ENCODE measurements around the gene CACNG4. TPM values are rescaled to one million over a fixed set of nuclear protein-coding genes. Genes with fewer than 3 reads are reported as not detected.

CACNG4 gene
- total and polyA plus RNA-seq, 9 of the 15 experiments (the other 6 are each of a cell fraction or from before 2014, with no cell fraction given) = 0.07 TPM; not detected in 8

DNA sequence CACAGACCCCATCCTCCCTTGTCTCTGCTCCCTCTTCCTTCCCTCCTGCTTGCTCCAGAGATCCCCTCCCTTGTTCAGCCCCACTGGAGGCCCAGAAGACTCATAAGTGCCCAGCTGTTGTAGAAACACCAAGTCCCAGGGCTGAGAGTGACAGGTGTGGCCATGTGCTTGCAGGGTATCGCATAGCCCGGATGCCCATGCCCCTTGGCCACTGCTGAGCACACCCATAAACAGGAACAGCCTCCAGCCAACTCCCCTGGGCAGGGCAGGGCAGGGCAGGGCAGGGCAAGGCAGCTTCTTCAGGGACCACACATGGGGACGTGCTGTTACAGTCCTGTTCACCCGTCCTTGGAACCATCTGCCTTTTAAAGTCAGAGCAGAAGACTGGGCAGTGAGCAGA lies 81.9 kb downstream of the CACNG4 start:
- no peak overlapping the region for H2AFZ ChIP-seq (ENCODE audit: low read depth, low read length)
- H3K4me3 ChIP-seq = no peak overlapping the region
- H3K4me1 ChIP-seq (replicated peaks in 1 of 2; ENCODE audit: control insufficient read depth in 2 of 2, insufficient read depth in 2 of 2, low read length in 2 of 2) = peaks cover 0 to 8% of the 10 kb centered on the region in 2 experiments; a peak in 2 of 5 replicates
- H3K4me2 ChIP-seq (ENCODE audit: insufficient read depth, low read length) = no peak overlapping the region
- intact Hi-C loops (cut with micrococcal nuclease) (no loop called here), in situ Hi-C loops (cut with MboI) (no loop called here)
- no TSS peak for BruUV-seq (replicated peaks)
- POLR2A ChIA-PET = interaction anchor here (1.0 kb wide), 1 partner anchor 20 kb away, joined by 5 read pairs; no protein-coding TSS in a partner anchor
- H3K9me1 ChIP-seq (ENCODE audit: control insufficient read depth, insufficient read depth, low read length) = no peaks in the 10 kb centered on the region
- no peak for ATAC-seq
- H3K36me3 ChIP-seq (ENCODE audit: control insufficient read depth, insufficient read depth, low read length) = no peaks in the 10 kb centered on the region
- H4K20me1 ChIP-seq (replicated peaks; ENCODE audit: control insufficient read depth, insufficient read depth, low read length) = no peaks in the 10 kb centered on the region
- no peaks in the 10 kb centered on the region; the same call in 1 of the 2 replicates for H3K9me3 ChIP-seq (replicated peaks; ENCODE audit: control insufficient read depth, insufficient read depth, low read depth, low read length)
- no peak for FAIRE-seq
- H3K27ac ChIP-seq (ENCODE audit: extremely low read depth, low read depth, low read length) = no peak overlapping the region
- H3K9ac ChIP-seq (ENCODE audit: insufficient read depth in 1 of 2, low read depth in 2 of 2, low read length in 2 of 2) = no peak overlapping the region
- peaks cover 26 to 58% of the 10 kb centered on the region in 2 experiments for H3K27me3 ChIP-seq (ENCODE audit: control insufficient read depth in 2 of 2, insufficient read depth in 2 of 2, low read length in 2 of 2)
- CTCF ChIA-PET (ENCODE audit: low intra/inter-chr PET ratio) = no interaction called here
- no peak for DNase-seq (ENCODE audit: extremely low read depth in 1 of 4, low spot score in 3 of 4)
- 0% methylated on average over 3 of the region's 4 CpGs for WGBS (ENCODE audit: insufficient coverage, low coverage, missing lambda C conversion rate)
- H3K79me2 ChIP-seq (ENCODE audit: control insufficient read depth, insufficient read depth, low read length) = no peaks in the 10 kb centered on the region
- no peak for TF ChIP-seq NCOA6 (IDR thresholded peaks at IDR 0.05)
- no peak for TF ChIP-seq HDAC3 (IDR thresholded peaks at IDR 0.05; ENCODE audit: borderline replicate concordance, partially characterized antibody)
- TF ChIP-seq FOXA3 (CRISPR knock-in tag; conservative IDR thresholded peaks at IDR 0.05 in 1 of 2, IDR thresholded peaks at IDR 0.05 in 1 of 2) = no peak
- TF ChIP-seq DMBX1 (CRISPR knock-in tag; IDR thresholded peaks at IDR 0.05; ENCODE audit: borderline replicate concordance) = no peak
- TF ChIP-seq ZNF551 (CRISPR knock-in tag; IDR thresholded peaks at IDR 0.05) = no peak
- TF ChIP-seq, protein P1, sequence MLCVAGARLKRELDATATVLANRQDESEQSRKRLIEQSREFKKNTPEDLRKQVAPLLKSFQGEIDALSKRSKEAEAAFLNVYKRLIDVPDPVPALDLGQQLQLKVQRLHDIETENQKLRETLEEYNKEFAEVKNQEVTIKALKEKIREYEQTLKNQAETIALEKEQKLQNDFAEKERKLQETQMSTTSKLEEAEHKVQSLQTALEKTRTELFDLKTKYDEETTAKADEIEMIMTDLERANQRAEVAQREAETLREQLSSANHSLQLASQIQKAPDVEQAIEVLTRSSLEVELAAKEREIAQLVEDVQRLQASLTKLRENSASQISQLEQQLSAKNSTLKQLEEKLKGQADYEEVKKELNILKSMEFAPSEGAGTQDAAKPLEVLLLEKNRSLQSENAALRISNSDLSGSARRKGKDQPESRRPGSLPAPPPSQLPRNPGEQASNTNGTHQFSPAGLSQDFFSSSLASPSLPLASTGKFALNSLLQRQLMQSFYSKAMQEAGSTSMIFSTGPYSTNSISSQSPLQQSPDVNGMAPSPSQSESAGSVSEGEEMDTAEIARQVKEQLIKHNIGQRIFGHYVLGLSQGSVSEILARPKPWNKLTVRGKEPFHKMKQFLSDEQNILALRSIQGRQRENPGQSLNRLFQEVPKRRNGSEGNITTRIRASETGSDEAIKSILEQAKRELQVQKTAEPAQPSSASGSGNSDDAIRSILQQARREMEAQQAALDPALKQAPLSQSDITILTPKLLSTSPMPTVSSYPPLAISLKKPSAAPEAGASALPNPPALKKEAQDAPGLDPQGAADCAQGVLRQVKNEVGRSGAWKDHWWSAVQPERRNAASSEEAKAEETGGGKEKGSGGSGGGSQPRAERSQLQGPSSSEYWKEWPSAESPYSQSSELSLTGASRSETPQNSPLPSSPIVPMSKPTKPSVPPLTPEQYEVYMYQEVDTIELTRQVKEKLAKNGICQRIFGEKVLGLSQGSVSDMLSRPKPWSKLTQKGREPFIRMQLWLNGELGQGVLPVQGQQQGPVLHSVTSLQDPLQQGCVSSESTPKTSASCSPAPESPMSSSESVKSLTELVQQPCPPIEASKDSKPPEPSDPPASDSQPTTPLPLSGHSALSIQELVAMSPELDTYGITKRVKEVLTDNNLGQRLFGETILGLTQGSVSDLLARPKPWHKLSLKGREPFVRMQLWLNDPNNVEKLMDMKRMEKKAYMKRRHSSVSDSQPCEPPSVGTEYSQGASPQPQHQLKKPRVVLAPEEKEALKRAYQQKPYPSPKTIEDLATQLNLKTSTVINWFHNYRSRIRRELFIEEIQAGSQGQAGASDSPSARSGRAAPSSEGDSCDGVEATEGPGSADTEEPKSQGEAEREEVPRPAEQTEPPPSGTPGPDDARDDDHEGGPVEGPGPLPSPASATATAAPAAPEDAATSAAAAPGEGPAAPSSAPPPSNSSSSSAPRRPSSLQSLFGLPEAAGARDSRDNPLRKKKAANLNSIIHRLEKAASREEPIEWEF (CRISPR knock-in tag; IDR thresholded peaks at IDR 0.05) = no peak
- TF ChIP-seq ZEB2 (IDR thresholded peaks at IDR 0.05) = no peak
- no peak for TF ChIP-seq HOXB6 (CRISPR knock-in tag; IDR thresholded peaks at IDR 0.05; ENCODE audit: borderline replicate concordance)
- no peak for TF ChIP-seq CREB1 (IDR thresholded peaks at IDR 0.05)
- no peak for TF ChIP-seq CREB1 (CRISPR knock-in tag; IDR thresholded peaks at IDR 0.05)
- TF ChIP-seq, protein P2, sequence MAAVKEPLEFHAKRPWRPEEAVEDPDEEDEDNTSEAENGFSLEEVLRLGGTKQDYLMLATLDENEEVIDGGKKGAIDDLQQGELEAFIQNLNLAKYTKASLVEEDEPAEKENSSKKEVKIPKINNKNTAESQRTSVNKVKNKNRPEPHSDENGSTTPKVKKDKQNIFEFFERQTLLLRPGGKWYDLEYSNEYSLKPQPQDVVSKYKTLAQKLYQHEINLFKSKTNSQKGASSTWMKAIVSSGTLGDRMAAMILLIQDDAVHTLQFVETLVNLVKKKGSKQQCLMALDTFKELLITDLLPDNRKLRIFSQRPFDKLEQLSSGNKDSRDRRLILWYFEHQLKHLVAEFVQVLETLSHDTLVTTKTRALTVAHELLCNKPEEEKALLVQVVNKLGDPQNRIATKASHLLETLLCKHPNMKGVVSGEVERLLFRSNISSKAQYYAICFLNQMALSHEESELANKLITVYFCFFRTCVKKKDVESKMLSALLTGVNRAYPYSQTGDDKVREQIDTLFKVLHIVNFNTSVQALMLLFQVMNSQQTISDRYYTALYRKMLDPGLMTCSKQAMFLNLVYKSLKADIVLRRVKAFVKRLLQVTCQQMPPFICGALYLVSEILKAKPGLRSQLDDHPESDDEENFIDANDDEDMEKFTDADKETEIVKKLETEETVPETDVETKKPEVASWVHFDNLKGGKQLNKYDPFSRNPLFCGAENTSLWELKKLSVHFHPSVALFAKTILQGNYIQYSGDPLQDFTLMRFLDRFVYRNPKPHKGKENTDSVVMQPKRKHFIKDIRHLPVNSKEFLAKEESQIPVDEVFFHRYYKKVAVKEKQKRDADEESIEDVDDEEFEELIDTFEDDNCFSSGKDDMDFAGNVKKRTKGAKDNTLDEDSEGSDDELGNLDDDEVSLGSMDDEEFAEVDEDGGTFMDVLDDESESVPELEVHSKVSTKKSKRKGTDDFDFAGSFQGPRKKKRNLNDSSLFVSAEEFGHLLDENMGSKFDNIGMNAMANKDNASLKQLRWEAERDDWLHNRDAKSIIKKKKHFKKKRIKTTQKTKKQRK (IDR thresholded peaks at IDR 0.05; ENCODE audit: borderline replicate concordance, low read depth, low read length) = no peak
- TF ChIP-seq SIRT6 (IDR thresholded peaks at IDR 0.05; ENCODE audit: low read depth, low read length) = no peak
- no peak for TF ChIP-seq TGIF2 (CRISPR knock-in tag; IDR thresholded peaks at IDR 0.05)
- no peak for TF ChIP-seq SMAD2 (IDR thresholded peaks at IDR 0.05; ENCODE audit: low read depth, low read length)

All from K562 (cell line).